CD4-positive, alpha-beta T cell (primary cell): Measurements from ENCODE around the gene LRP6. TPM values are rescaled to one million over a fixed set of nuclear protein-coding genes. Genes with fewer than 3 reads are reported as not detected.

Source experiments
- ATAC-seq: fragments of 200-7000 bp; cut with Tn5 transposase; one replicate; pipeline ENCODE4 v1.10.0; 2022; ENCODE audit warnings: mild to moderate bottlenecking; ENCODE audit not compliant: poor library complexity
- CTCF ChIA-PET: fragments of 350-600 bp; sonication (Branson Sonifier 250); formaldehyde crosslinking; loops from one replicate; lab custom pipeline; 2021; ENCODE audit warnings: antibody characterized with exemption, inconsistent platforms; lab: Charles Lee
- POLR2A ChIA-PET: fragments of 350-600 bp; sonication (Branson Sonifier 250); formaldehyde crosslinking; loops from one replicate; lab custom pipeline; 2021; ENCODE audit warnings: antibody characterized with exemption, inconsistent platforms; lab: Charles Lee
- DNase-seq, 14 experiments: peaks; one replicate each; pipeline ENCODE4 v3.0.0-alpha.2; 2013 to 2020; ENCODE audit warnings: mixed read lengths in 2 of 14
- H3K27ac ChIP-seq, 2 donors: one replicate each; pipeline versions ENCODE4 v1.5.1 to v1.7.0; 2013; ENCODE audit warnings: low read length in 2 of 2, low read depth in 1 of 2, mild to moderate bottlenecking in 1 of 2
- H3K27me3 ChIP-seq, 2 experiments: 1 replicate in 1 of 2; 2 replicates in 1 of 2; pipeline versions ENCODE4 v1.6.1 to v1.7.0; 2013; ENCODE audit warnings: low read length in 2 of 2, control low read depth in 1 of 2, mild to moderate bottlenecking in 1 of 2, moderate library complexity in 1 of 2; ENCODE audit not compliant: insufficient read depth in 2 of 2, control insufficient read depth in 1 of 2
- H3K36me3 ChIP-seq: one replicate; pipeline ENCODE4 v1.6.1; 2013; ENCODE audit warnings: low read length, control low read depth; ENCODE audit not compliant: insufficient read depth
- H3K4me1 ChIP-seq: one replicate; pipeline ENCODE4 v1.6.1; 2013; ENCODE audit warnings: low read length, control low read depth; ENCODE audit not compliant: insufficient read depth
- H3K4me3 ChIP-seq: one replicate; pipeline ENCODE4 v1.5.1; 2013; ENCODE audit warnings: mild to moderate bottlenecking, low read length, moderate library complexity
- H3K9me3 ChIP-seq, 2 experiments: 1 replicate in 1 of 2; 2 replicates in 1 of 2; pipeline versions ENCODE4 v1.6.1 to v1.7.0; 2013; ENCODE audit warnings: low read length in 2 of 2, mild to moderate bottlenecking in 2 of 2, control low read depth in 1 of 2, moderate library complexity in 1 of 2; ENCODE audit not compliant: control insufficient read depth in 1 of 2, insufficient read depth in 1 of 2
- H3K27ac Mint-ChIP-seq: one replicate; pipeline ENCODE4 v1.8.0; 2020; ENCODE audit warnings: mixed read lengths
- H3K27me3 Mint-ChIP-seq: one replicate; pipeline ENCODE4 v1.8.0; 2021; ENCODE audit warnings: mixed read lengths
- H3K36me3 Mint-ChIP-seq: one replicate; pipeline ENCODE4 v1.8.0; 2021; ENCODE audit warnings: low read depth, mixed read lengths
- H3K4me1 Mint-ChIP-seq: one replicate; pipeline ENCODE4 v1.8.0; 2021; ENCODE audit warnings: low read depth, mixed read lengths
- H3K4me3 Mint-ChIP-seq: one replicate; pipeline ENCODE4 v1.8.0; 2020; ENCODE audit warnings: mild to moderate bottlenecking, mixed read lengths
- H3K9me3 Mint-ChIP-seq: one replicate; pipeline ENCODE4 v1.8.0; 2020; ENCODE audit warnings: mixed read lengths
- intact Hi-C, 2 experiments: fragments of 100-400 bp; cut with DNase I in 1 of 2; cut with micrococcal nuclease in 1 of 2; formaldehyde crosslinking; loops; one replicate each; pipeline versions ENCODE4 v1.15.1 to v1.9.0; 2023 to 2025; cut with DNase I, micrococcal nuclease
- total RNA-seq, 174 experiments: library from RNA in 2 of 174; stranded (reverse) in 2 of 174; gene quantifications; one replicate each; pipeline ENCODE4 v1.2.3 and lab custom pipeline; 2021 to 2026
- TF ChIP-seq, protein P1 (sequence below): fragments of 200-600 bp; IDR thresholded peaks from one replicate; pipeline ENCODE4 v1.8.0; 2022; ENCODE audit warnings: antibody characterized with exemption, mild to moderate bottlenecking

Gene LRP6
- total RNA-seq, 2 experiments from 2014 or later, result 5.2 to 6.8 TPM

- no peaks in the 10 kb centered on the region for H3K36me3 ChIP-seq
- H3K27me3 Mint-ChIP-seq, result no peaks in the 10 kb centered on the region
- no peaks in the 10 kb centered on the region for H3K9me3 Mint-ChIP-seq
- CTCF ChIA-PET, result no interaction called here
- H3K27ac Mint-ChIP-seq, result no peak overlapping the region
- POLR2A ChIA-PET, result no interaction called here
- H3K4me3 Mint-ChIP-seq, result no peak overlapping the region
- DNase-seq (no peak), ATAC-seq (no peak)
- TF ChIP-seq, protein P1, sequence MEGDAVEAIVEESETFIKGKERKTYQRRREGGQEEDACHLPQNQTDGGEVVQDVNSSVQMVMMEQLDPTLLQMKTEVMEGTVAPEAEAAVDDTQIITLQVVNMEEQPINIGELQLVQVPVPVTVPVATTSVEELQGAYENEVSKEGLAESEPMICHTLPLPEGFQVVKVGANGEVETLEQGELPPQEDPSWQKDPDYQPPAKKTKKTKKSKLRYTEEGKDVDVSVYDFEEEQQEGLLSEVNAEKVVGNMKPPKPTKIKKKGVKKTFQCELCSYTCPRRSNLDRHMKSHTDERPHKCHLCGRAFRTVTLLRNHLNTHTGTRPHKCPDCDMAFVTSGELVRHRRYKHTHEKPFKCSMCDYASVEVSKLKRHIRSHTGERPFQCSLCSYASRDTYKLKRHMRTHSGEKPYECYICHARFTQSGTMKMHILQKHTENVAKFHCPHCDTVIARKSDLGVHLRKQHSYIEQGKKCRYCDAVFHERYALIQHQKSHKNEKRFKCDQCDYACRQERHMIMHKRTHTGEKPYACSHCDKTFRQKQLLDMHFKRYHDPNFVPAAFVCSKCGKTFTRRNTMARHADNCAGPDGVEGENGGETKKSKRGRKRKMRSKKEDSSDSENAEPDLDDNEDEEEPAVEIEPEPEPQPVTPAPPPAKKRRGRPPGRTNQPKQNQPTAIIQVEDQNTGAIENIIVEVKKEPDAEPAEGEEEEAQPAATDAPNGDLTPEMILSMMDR, result no peak
- H3K4me1 Mint-ChIP-seq, result no peaks in the 10 kb centered on the region
- intact Hi-C loops, result no loop called here
- no peak overlapping the region for H3K27ac ChIP-seq
- H3K27me3 ChIP-seq, result no peaks in the 10 kb centered on the region
- no peak overlapping the region for H3K4me3 ChIP-seq
- no peaks in the 10 kb centered on the region for H3K9me3 ChIP-seq
- peaks cover 40% of the 10 kb centered on the region for H3K36me3 Mint-ChIP-seq
- no peaks in the 10 kb centered on the region for H3K4me1 ChIP-seq
Measured at GRCh38 chr12:12180575-12180974, 86.3 kb downstream of the LRP6 start.

GRCh38 chr12:12180136-12180535, 86.7 kb downstream of the LRP6 start:
- Mint-ChIP-seq H3K27ac (no peak overlapping the region), H3K9me3 (no peaks in the 10 kb centered on the region), H3K4me1 (no peaks in the 10 kb centered on the region), H3K27me3 (no peaks in the 10 kb centered on the region), H3K4me3 (no peak overlapping the region), H3K36me3 (peaks cover 36% of the 10 kb centered on the region)
- ATAC-seq (no peak), DNase-seq (no peak)
- TF ChIP-seq, protein P1, result no peak
- CTCF ChIA-PET, result no interaction called here
- H3K27me3 ChIP-seq, result no peaks in the 10 kb centered on the region
- H3K36me3 ChIP-seq, result no peaks in the 10 kb centered on the region
- no peaks in the 10 kb centered on the region for H3K9me3 ChIP-seq
- no peak overlapping the region for H3K27ac ChIP-seq
- no peaks in the 10 kb centered on the region for H3K4me1 ChIP-seq
- POLR2A ChIA-PET, result no interaction called here
- no peak overlapping the region for H3K4me3 ChIP-seq
- intact Hi-C loops, result no loop called here

DNA sequence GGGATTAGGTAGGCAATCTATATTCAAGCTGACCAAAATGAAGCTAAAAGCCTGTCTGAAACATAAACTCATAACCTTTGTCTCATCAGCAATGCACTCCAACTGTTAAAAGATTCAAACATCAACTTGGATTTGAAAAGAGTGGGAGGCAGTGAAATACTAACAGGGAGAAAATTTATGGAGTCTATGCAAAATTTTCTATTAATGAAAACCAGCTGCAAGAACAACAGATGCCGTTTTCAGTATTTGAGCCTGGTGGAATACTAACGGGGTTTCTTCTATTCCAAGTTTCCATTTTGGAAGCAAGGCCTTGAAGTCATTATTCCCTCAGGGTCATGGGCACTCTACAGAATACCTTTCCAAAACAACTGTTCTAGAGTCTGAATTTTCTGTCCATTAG, 88.3 kb downstream of the LRP6 start:
- no peaks in the 10 kb centered on the region for H3K9me3 Mint-ChIP-seq
- Histone ChIP-seq H3K9me3 (no peaks in the 10 kb centered on the region), H3K4me1 (no peaks in the 10 kb centered on the region), H3K36me3 (no peaks in the 10 kb centered on the region), H3K27me3 (no peaks in the 10 kb centered on the region), H3K27ac (no peak overlapping the region), H3K4me3 (no peak overlapping the region)
- H3K4me3 Mint-ChIP-seq, result no peak overlapping the region
- ChIA-PET POLR2A (no interaction called here), CTCF (interaction anchor here (1.4 kb wide), 1 partner anchor 17 kb away, joined by 4 read pairs; no protein-coding TSS in a partner anchor)
- TF ChIP-seq, protein P1, result no peak
- no peaks in the 10 kb centered on the region for H3K4me1 Mint-ChIP-seq
- intact Hi-C loops, result no loop called here
- peaks cover 31% of the 10 kb centered on the region for H3K36me3 Mint-ChIP-seq
- H3K27ac Mint-ChIP-seq, result no peak overlapping the region
- DNase-seq (no peak), ATAC-seq (no peak)
- H3K27me3 Mint-ChIP-seq, result no peaks in the 10 kb centered on the region
